OCI-LY3 (cell line): ENCODE data around the gene EHBP1L1.

Experiments used
- CTCF ChIP-seq: fragments of 200-600, 300-600 bp; sonication (generic); IDR thresholded peaks from 2 replicates; pipeline ENCODE4 v1.5.1; 2014; ENCODE audit warnings: antibody characterized with exemption, low read length, low read depth
- EZH2phosphoT487 ChIP-seq: fragments of 200-600 bp; shearing (Covaris generic); IDR thresholded peaks from 2 replicates; pipeline ENCODE4 v1.6.1; 2018; ENCODE audit warnings: antibody characterized with exemption, mixed run types, low read depth

- TF ChIP-seq CTCF, result no peak
- no peak for TF ChIP-seq EZH2phosphoT487
These were observed 33.0 kb upstream of the EHBP1L1 start for GRCh38 chr11:65542738-65543390.
